HEK293 (cell line): Measurements from ENCODE around the gene TSPAN9.

Experiments used
- GFI1B ChIP-seq: fragments of 450-650 bp; formaldehyde crosslinking; IDR thresholded peaks from 2 replicates; pipeline ENCODE4 v1.5.1; 2016; ENCODE audit warnings: missing biosample characterization, missing genetic modification characterization
- KLF16 ChIP-seq: fragments of 450-650 bp; formaldehyde crosslinking; IDR thresholded peaks from 2 replicates; pipeline ENCODE4 v1.5.1; 2017; ENCODE audit warnings: missing biosample characterization, missing genetic modification characterization
- KLF9 ChIP-seq: fragments of 450-650 bp; formaldehyde crosslinking; IDR thresholded peaks from 2 replicates; pipeline ENCODE4 v1.5.1; 2016; ENCODE audit warnings: missing biosample characterization, missing genetic modification characterization, low read depth
- MZF1 ChIP-seq: fragments of 450-650 bp; formaldehyde crosslinking; IDR thresholded peaks from 2 replicates; pipeline ENCODE4 v1.5.1; 2017; ENCODE audit warnings: missing biosample characterization, missing genetic modification characterization, borderline replicate concordance
- OVOL3 ChIP-seq: fragments of 450-650 bp; formaldehyde crosslinking; IDR thresholded peaks from 2 replicates; pipeline ENCODE4 v1.5.1; 2016; ENCODE audit warnings: missing biosample characterization, missing genetic modification characterization
- PRDM1 ChIP-seq: fragments of 450-650 bp; formaldehyde crosslinking; IDR thresholded peaks from 2 replicates; pipeline ENCODE4; 2016; ENCODE audit warnings: missing biosample characterization, missing genetic modification characterization
- SP7 ChIP-seq: fragments of 450-650 bp; formaldehyde crosslinking; IDR thresholded peaks from 2 replicates; pipeline ENCODE4 v1.5.1; 2016; ENCODE audit warnings: missing biosample characterization, missing genetic modification characterization
- ZBTB1 ChIP-seq: fragments of 450-650 bp; formaldehyde crosslinking; IDR thresholded peaks from 2 replicates; pipeline ENCODE4 v1.5.1; 2016; ENCODE audit warnings: missing biosample characterization, missing genetic modification characterization
- ZFP69B ChIP-seq: fragments of 450-650 bp; formaldehyde crosslinking; IDR thresholded peaks from 2 replicates; pipeline ENCODE4 v1.5.1; 2016; ENCODE audit warnings: missing biosample characterization, missing genetic modification characterization
- ZNF169 ChIP-seq: fragments of 450-650 bp; formaldehyde crosslinking; IDR thresholded peaks from 2 replicates; pipeline ENCODE4 v1.5.1; 2016; ENCODE audit warnings: missing biosample characterization, missing genetic modification characterization
- ZNF223 ChIP-seq: fragments of 450-650 bp; formaldehyde crosslinking; IDR thresholded peaks from 2 replicates; pipeline ENCODE4 v1.5.1; 2016; ENCODE audit warnings: missing biosample characterization, missing genetic modification characterization
- ZNF24 ChIP-seq: fragments of 450-650 bp; formaldehyde crosslinking; IDR thresholded peaks from 2 replicates; pipeline ENCODE4 v1.5.1; 2016; ENCODE audit warnings: missing biosample characterization, missing genetic modification characterization
- ZNF311 ChIP-seq: fragments of 450-650 bp; formaldehyde crosslinking; IDR thresholded peaks from 2 replicates; pipeline ENCODE4 v1.5.1; 2017; ENCODE audit warnings: missing biosample characterization, missing genetic modification characterization, borderline replicate concordance
- ZNF48 ChIP-seq: fragments of 450-650 bp; formaldehyde crosslinking; IDR thresholded peaks from 2 replicates; pipeline ENCODE4 v1.5.1; 2016; ENCODE audit warnings: missing biosample characterization, missing genetic modification characterization
- ZNF548 ChIP-seq: fragments of 450-650 bp; formaldehyde crosslinking; IDR thresholded peaks from 2 replicates; pipeline ENCODE4 v1.5.1; 2016; ENCODE audit warnings: missing biosample characterization, missing genetic modification characterization
- ZNF558 ChIP-seq: fragments of 450-650 bp; formaldehyde crosslinking; IDR thresholded peaks from 2 replicates; pipeline ENCODE4 v1.5.1; 2016; ENCODE audit warnings: missing biosample characterization, missing genetic modification characterization
- ZNF561 ChIP-seq: fragments of 450-650 bp; IDR thresholded peaks from 2 replicates; pipeline ENCODE4 v1.5.1; 2018; ENCODE audit warnings: missing biosample characterization, missing genetic modification characterization, borderline replicate concordance
- ZNF585B ChIP-seq: fragments of 450-650 bp; formaldehyde crosslinking; IDR thresholded peaks from 2 replicates; pipeline ENCODE4 v1.5.1; 2016; ENCODE audit warnings: missing biosample characterization, missing genetic modification characterization
- ZNF624 ChIP-seq: fragments of 450-650 bp; formaldehyde crosslinking; IDR thresholded peaks from 2 replicates; pipeline ENCODE4 v1.5.1; 2017; ENCODE audit warnings: missing biosample characterization, missing genetic modification characterization
- ZNF785 ChIP-seq: fragments of 450-650 bp; formaldehyde crosslinking; IDR thresholded peaks from 2 replicates; pipeline ENCODE4 v1.5.1; 2016; ENCODE audit warnings: missing biosample characterization, missing genetic modification characterization
- ZNF792 ChIP-seq: fragments of 450-650 bp; formaldehyde crosslinking; IDR thresholded peaks from 2 replicates; pipeline ENCODE4 v1.5.1; 2016; ENCODE audit warnings: missing biosample characterization, missing genetic modification characterization
- TF ChIP-seq, protein P1 (sequence below): IDR thresholded peaks from 2 replicates; pipeline ENCODE4 v1.6.1; 2011; ENCODE audit warnings: mild to moderate bottlenecking, low read depth, low read length, borderline replicate concordance
- TF ChIP-seq, protein P2 (sequence below): fragments of 450-650 bp; formaldehyde crosslinking; IDR thresholded peaks from 2 replicates; pipeline ENCODE4 v1.5.1; 2016; ENCODE audit warnings: missing biosample characterization, missing genetic modification characterization
- TF ChIP-seq, protein P3 (sequence below): fragments of 450-650 bp; IDR thresholded peaks from 2 replicates; pipeline ENCODE4 v1.5.1; 2018; ENCODE audit warnings: missing biosample characterization, mild to moderate bottlenecking, missing genetic modification characterization
- TF ChIP-seq, protein P4 (sequence below): fragments of 450-650 bp; formaldehyde crosslinking; IDR thresholded peaks from 2 replicates; pipeline ENCODE4 v1.5.1; 2016; ENCODE audit warnings: missing biosample characterization, missing genetic modification characterization
- TF ChIP-seq, protein P5 (sequence below): fragments of 450-650 bp; formaldehyde crosslinking; IDR thresholded peaks from 2 replicates; pipeline ENCODE4 v1.5.1; 2016; ENCODE audit warnings: missing biosample characterization, missing genetic modification characterization
- TF ChIP-seq, protein P6 (sequence below): fragments of 450-650 bp; formaldehyde crosslinking; IDR thresholded peaks from 2 replicates; pipeline ENCODE4 v1.5.1; 2016; ENCODE audit warnings: missing biosample characterization, missing genetic modification characterization
- TF ChIP-seq, protein P7 (sequence below): fragments of 450-650 bp; formaldehyde crosslinking; IDR thresholded peaks from 2 replicates; pipeline ENCODE4 v1.5.1; 2016; ENCODE audit warnings: missing biosample characterization, missing genetic modification characterization, borderline replicate concordance

Gene TSPAN9

DNA sequence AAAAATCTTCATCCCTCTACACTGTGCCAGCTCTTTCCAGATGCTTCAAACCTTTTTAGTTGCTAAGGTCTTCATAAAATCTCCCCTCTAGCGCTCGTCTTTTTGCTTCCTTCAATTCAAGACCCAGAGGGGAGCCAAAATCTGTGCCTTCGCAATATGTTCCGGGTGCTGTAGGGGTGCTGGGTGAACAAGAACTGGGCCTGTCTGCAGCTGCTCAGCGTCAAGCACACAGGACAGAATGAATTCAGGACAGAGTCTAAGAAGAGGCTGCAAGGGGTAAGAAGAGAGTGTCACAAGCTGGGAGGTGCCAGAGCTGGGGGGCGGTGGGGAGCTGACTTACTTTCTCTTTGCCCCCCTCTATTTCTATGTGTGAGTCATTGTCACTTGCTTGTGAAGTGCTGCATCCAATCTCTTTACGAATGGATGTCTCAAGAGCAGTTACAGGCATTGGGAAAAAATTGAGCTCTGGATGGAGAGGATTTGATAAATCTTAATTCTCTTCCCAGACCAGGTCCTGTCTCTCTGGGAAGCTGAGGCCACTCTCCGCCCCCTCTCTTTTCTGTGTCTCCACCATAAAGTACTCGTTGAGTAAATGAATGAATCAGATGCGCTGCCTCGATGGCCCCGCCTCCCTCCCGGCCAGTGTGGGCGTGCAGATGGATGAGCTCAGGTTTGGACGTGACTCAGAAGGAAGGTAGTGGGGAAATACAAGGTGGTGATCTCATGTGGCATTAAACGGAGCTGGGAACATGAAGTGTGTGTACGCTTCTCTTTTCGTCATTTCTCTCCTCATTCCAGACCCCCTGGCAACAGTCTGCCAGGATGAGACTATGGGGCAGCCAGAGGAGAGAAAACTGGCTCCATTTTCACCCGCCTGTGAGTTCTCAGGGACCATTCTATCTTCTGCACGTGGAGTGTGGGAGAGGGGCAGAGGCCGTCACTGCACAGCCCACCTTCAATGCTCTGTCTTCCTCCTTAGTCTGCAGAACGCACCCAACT, 91.3 kb downstream of the TSPAN9 start (continued):
- TF ChIP-seq, protein P1, sequence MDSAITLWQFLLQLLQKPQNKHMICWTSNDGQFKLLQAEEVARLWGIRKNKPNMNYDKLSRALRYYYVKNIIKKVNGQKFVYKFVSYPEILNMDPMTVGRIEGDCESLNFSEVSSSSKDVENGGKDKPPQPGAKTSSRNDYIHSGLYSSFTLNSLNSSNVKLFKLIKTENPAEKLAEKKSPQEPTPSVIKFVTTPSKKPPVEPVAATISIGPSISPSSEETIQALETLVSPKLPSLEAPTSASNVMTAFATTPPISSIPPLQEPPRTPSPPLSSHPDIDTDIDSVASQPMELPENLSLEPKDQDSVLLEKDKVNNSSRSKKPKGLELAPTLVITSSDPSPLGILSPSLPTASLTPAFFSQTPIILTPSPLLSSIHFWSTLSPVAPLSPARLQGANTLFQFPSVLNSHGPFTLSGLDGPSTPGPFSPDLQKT: no peak
- TF ChIP-seq ZNF624 (tag by site-specific recombination) (no peak), ZNF585B (tag by site-specific recombination) (no peak), ZBTB1 (tag by site-specific recombination) (no peak), GFI1B (tag by site-specific recombination) (no peak), MZF1 (no peak), ZNF561 (tag by site-specific recombination) (no peak), ZNF48 (no peak), ZNF792 (tag by site-specific recombination) (no peak), ZNF223 (tag by site-specific recombination) (no peak), OVOL3 (tag by site-specific recombination) (no peak), ZNF548 (tag by site-specific recombination) (no peak), ZNF558 (tag by site-specific recombination) (no peak), ZFP69B (0 out of 2 replicates have a peak, but pooled peaks have one; percentile 43), ZNF169 (tag by site-specific recombination) (no peak), ZNF311 (tag by site-specific recombination) (no peak), ZNF24 (peak; percentile 91), KLF9 (tag by site-specific recombination) (peak; percentile 91), KLF16 (peak; percentile 78; the same call in 1 of the 2 replicates), SP7 (tag by site-specific recombination) (peak; percentile 80), ZNF785 (no peak; the same call in 1 of the 2 replicates), PRDM1 (0 out of 2 replicates have a peak, but pooled peaks have one; percentile 49)
- TF ChIP-seq, protein P2, sequence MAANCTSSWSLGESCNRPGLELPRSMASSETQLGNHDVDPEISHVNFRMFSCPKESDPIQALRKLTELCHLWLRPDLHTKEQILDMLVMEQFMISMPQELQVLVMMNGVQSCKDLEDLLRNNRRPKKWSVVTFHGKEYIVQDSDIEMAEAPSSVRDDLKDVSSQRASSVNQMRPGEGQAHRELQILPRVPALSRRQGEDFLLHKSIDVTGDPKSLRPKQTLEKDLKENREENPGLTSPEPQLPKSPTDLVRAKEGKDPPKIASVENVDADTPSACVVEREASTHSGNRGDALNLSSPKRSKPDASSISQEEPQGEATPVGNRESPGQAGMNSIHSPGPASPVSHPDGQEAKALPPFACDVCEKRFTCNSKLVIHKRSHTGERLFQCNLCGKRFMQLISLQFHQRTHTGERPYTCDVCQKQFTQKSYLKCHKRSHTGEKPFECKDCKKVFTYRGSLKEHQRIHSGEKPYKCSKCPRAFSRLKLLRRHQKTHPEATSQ (tag by site-specific recombination): no peak
- TF ChIP-seq, protein P3, sequence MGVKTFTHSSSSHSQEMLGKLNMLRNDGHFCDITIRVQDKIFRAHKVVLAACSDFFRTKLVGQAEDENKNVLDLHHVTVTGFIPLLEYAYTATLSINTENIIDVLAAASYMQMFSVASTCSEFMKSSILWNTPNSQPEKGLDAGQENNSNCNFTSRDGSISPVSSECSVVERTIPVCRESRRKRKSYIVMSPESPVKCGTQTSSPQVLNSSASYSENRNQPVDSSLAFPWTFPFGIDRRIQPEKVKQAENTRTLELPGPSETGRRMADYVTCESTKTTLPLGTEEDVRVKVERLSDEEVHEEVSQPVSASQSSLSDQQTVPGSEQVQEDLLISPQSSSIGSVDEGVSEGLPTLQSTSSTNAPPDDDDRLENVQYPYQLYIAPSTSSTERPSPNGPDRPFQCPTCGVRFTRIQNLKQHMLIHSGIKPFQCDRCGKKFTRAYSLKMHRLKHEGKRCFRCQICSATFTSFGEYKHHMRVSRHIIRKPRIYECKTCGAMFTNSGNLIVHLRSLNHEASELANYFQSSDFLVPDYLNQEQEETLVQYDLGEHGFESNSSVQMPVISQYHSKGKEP (tag by site-specific recombination): no peak
- TF ChIP-seq, protein P4, sequence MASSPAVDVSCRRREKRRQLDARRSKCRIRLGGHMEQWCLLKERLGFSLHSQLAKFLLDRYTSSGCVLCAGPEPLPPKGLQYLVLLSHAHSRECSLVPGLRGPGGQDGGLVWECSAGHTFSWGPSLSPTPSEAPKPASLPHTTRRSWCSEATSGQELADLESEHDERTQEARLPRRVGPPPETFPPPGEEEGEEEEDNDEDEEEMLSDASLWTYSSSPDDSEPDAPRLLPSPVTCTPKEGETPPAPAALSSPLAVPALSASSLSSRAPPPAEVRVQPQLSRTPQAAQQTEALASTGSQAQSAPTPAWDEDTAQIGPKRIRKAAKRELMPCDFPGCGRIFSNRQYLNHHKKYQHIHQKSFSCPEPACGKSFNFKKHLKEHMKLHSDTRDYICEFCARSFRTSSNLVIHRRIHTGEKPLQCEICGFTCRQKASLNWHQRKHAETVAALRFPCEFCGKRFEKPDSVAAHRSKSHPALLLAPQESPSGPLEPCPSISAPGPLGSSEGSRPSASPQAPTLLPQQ: 0 out of 2 replicates have a peak, but pooled peaks have one; percentile 41
- TF ChIP-seq, protein P5, sequence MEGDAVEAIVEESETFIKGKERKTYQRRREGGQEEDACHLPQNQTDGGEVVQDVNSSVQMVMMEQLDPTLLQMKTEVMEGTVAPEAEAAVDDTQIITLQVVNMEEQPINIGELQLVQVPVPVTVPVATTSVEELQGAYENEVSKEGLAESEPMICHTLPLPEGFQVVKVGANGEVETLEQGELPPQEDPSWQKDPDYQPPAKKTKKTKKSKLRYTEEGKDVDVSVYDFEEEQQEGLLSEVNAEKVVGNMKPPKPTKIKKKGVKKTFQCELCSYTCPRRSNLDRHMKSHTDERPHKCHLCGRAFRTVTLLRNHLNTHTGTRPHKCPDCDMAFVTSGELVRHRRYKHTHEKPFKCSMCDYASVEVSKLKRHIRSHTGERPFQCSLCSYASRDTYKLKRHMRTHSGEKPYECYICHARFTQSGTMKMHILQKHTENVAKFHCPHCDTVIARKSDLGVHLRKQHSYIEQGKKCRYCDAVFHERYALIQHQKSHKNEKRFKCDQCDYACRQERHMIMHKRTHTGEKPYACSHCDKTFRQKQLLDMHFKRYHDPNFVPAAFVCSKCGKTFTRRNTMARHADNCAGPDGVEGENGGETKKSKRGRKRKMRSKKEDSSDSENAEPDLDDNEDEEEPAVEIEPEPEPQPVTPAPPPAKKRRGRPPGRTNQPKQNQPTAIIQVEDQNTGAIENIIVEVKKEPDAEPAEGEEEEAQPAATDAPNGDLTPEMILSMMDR (tag by site-specific recombination): no peak
- TF ChIP-seq, protein P6, sequence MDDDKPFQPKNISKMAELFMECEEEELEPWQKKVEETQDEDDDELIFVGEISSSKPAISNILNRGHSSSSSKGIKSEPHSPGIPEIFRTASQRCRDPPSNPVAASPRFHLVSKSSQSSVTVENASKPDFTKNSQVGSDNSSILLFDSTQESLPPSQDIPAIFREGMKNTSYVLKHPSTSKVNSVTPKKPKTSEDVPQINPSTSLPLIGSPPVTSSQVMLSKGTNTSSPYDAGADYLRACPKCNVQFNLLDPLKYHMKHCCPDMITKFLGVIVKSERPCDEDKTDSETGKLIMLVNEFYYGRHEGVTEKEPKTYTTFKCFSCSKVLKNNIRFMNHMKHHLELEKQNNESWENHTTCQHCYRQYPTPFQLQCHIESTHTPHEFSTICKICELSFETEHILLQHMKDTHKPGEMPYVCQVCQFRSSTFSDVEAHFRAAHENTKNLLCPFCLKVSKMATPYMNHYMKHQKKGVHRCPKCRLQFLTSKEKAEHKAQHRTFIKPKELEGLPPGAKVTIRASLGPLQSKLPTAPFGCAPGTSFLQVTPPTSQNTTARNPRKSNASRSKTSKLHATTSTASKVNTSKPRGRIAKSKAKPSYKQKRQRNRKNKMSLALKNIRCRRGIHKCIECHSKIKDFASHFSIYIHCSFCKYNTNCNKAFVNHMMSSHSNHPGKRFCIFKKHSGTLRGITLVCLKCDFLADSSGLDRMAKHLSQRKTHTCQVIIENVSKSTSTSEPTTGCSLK (tag by site-specific recombination): no peak
- TF ChIP-seq, protein P7, sequence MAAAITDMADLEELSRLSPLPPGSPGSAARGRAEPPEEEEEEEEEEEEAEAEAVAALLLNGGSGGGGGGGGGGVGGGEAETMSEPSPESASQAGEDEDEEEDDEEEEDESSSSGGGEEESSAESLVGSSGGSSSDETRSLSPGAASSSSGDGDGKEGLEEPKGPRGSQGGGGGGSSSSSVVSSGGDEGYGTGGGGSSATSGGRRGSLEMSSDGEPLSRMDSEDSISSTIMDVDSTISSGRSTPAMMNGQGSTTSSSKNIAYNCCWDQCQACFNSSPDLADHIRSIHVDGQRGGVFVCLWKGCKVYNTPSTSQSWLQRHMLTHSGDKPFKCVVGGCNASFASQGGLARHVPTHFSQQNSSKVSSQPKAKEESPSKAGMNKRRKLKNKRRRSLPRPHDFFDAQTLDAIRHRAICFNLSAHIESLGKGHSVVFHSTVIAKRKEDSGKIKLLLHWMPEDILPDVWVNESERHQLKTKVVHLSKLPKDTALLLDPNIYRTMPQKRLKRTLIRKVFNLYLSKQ (tag by site-specific recombination): no peak
